Pancreas (tissue), 10 donors: Measurements from ENCODE around the gene PDE4B. TPM values are rescaled to one million over a fixed set of nuclear protein-coding genes. Genes with fewer than 3 reads are reported as not detected.

ENCODE experiments used
- ATAC-seq, 4 donors: fragments of 200-7000 bp; cut with Tn5 transposase; one replicate each; pipeline versions ENCODE4 v1.8.0 to v1.9.1; 2020; ENCODE audit warnings: mild to moderate bottlenecking in 4 of 4, moderate library complexity in 4 of 4
- DNase-seq, 6 donors: peaks; one replicate each; pipeline ENCODE4 v3.0.0-alpha.2; 2020
- FAIRE-seq: peaks from 2 replicates; lab custom pipeline; 2012; peaks lifted over from hg19 to GRCh38; lab: Jason Lieb, UNC
- H3K27ac ChIP-seq, 4 donors: fragments of 200-600 bp; sonication (generic); 1 replicate in 3 of 4; 2 replicates in 1 of 4; pipeline versions ENCODE4 v1.5.0 to v1.8.0; 2020
- H3K27me3 ChIP-seq, 4 donors: fragments of 200-600 bp; one replicate each; pipeline ENCODE4 v1.8.0; 2021
- H3K36me3 ChIP-seq, 3 donors: fragments of 200-600 bp; sonication (generic) in 1 of 3; one replicate each; pipeline versions ENCODE4 v1.5.0 to v1.8.0; 2020 to 2021
- H3K4me1 ChIP-seq, 3 donors: fragments of 200-600 bp; one replicate each; pipeline ENCODE4 v1.8.0; 2021
- H3K4me3 ChIP-seq, 4 donors: fragments of 200-600 bp; sonication (generic) in 2 of 4; one replicate each; pipeline versions ENCODE4 v1.5.0 to v1.8.0; 2020 to 2021
- H3K9me3 ChIP-seq, 4 donors: fragments of 200-600 bp; one replicate each; pipeline ENCODE4 v1.8.0; 2021
- WGBS, 2 donors: extraction: QIAGEN DNeasy Blood & Tissue Kit; methylation state at CpG; one replicate each; pipeline ENCODE4 v1.1.7; 2013; 5-methylcytosine and 5-hydroxymethylcytosine counted together
- intact Hi-C, 3 donors: fragments of 100-400 bp; cut with DNase I; formaldehyde crosslinking; loops; one replicate each; pipeline versions ENCODE4 v1.11.1 to v1.14.2; 2022
- polyA plus RNA-seq, 2 donors: library from polyadenylated mRNA; stranded (reverse); fragments of 200-250 nt; gene quantifications; one replicate each; pipeline ENCODE4 v1.2.3, GENCODE V29; 2013
- total RNA-seq, 6 donors: library from RNA; stranded (reverse); fragmentation: NEBNext Ultra II Directional in 4 of 6; extraction: Animal tissue kit (Norgen Biotek cat#: 25700) in 4 of 6; gene quantifications; one replicate each; pipeline versions ENCODE4 v1.2.1 to v1.2.4, GENCODE V29; 2021 to 2023
- TF ChIP-seq, protein P1 (sequence below), 4 donors: fragments of 200-600 bp; sonication (generic) in 3 of 4; IDR thresholded peaks; one replicate each; pipeline versions ENCODE4 v1.5.0 to v1.8.0; 2021; ENCODE audit warnings: antibody characterized with exemption in 4 of 4
- donor health status: healthy with polysubstance abuse.
- donor health status: DM: no; HTN: no; CAD: no; lungs with moderate emphysema.
- donor health status: DM: no; HTN: no; CAD: no.
- donor health status: control.
- donor health status: control.
- donor health status: Bipolar disorder and iron deficiency.
- donor health status: DM: yes; HTN: yes; CAD: no.
- donor health status: DM: no; HTN: no; CAD: no.
- donor health status: DM: no; HTN: no; CAD: no.
- donor health status: DM: yes; HTN: yes; CAD: no.

The PDE4B gene
- total and polyA plus RNA-seq, 8 donors: 0.23 to 3.7 (median 0.92) TPM

DNA sequence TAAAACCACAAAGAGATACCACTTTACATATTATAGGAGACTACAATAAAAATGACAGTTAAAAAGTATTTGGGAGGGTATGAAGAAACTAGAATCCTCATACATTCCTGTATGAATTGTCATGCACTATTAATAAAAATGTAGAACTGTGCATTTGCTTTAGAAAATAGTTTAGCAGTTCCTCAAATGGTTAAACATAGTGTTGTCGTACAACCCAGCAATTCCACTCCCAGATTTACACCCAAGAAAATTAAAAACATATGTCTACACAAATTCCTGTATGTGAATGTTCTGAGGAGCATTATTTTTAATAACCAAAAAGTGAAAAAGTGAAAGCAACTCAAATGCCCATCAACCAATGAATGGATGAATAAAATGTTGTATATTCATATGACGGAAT is 23.1 kb upstream of the PDE4B start:
- WGBS, 2 donors: 79 to 87% methylated on average over 2 of the region's 2 CpGs
- Histone ChIP-seq H3K9me3 (no peaks in the 10 kb centered on the region), H3K4me1 (no peaks in the 10 kb centered on the region), H3K4me3 (no peak overlapping the region), H3K27me3 (no peaks in the 10 kb centered on the region), H3K27ac (no peak overlapping the region), H3K36me3 (no peaks in the 10 kb centered on the region)
- FAIRE-seq: no peak
- ATAC-seq: no peak
- intact Hi-C loops: no loop called here
- DNase-seq: no peak
- TF ChIP-seq, protein P1, sequence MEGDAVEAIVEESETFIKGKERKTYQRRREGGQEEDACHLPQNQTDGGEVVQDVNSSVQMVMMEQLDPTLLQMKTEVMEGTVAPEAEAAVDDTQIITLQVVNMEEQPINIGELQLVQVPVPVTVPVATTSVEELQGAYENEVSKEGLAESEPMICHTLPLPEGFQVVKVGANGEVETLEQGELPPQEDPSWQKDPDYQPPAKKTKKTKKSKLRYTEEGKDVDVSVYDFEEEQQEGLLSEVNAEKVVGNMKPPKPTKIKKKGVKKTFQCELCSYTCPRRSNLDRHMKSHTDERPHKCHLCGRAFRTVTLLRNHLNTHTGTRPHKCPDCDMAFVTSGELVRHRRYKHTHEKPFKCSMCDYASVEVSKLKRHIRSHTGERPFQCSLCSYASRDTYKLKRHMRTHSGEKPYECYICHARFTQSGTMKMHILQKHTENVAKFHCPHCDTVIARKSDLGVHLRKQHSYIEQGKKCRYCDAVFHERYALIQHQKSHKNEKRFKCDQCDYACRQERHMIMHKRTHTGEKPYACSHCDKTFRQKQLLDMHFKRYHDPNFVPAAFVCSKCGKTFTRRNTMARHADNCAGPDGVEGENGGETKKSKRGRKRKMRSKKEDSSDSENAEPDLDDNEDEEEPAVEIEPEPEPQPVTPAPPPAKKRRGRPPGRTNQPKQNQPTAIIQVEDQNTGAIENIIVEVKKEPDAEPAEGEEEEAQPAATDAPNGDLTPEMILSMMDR (IDR thresholded peaks at IDR 0.05): no peak

DNA sequence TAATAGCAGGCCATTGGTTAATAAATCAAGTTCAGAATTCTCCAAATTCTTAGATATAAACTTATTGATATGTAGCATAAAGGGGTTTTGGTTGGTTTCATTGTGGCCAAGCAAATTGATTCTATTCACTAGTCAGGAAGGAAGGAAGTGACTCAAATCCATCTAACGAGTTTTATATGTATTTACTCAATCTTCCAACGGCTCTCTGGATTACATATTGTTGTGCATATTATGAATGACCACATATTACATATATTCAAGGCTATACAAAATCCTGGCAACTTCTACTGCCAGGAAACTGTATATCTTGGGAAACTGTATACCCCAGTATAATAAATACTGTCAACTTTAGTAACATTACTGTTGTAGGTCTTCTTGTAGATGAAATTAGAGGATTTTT is 20.1 kb upstream of the PDE4B start:
- no peak for FAIRE-seq
- H3K9me3 ChIP-seq: no peaks in the 10 kb centered on the region
- no peaks in the 10 kb centered on the region for H3K27me3 ChIP-seq
- intact Hi-C loops: no loop called here
- no peak for ATAC-seq
- no peaks in the 10 kb centered on the region for H3K36me3 ChIP-seq
- TF ChIP-seq, protein P1 (IDR thresholded peaks at IDR 0.05): no peak
- DNase-seq: no peak
- no peak overlapping the region for H3K4me3 ChIP-seq
- H3K27ac ChIP-seq: no peak overlapping the region
- no peaks in the 10 kb centered on the region for H3K4me1 ChIP-seq
- 38 to 53% methylated on average over 2 of the region's 2 CpGs for WGBS, 2 donors

DNA sequence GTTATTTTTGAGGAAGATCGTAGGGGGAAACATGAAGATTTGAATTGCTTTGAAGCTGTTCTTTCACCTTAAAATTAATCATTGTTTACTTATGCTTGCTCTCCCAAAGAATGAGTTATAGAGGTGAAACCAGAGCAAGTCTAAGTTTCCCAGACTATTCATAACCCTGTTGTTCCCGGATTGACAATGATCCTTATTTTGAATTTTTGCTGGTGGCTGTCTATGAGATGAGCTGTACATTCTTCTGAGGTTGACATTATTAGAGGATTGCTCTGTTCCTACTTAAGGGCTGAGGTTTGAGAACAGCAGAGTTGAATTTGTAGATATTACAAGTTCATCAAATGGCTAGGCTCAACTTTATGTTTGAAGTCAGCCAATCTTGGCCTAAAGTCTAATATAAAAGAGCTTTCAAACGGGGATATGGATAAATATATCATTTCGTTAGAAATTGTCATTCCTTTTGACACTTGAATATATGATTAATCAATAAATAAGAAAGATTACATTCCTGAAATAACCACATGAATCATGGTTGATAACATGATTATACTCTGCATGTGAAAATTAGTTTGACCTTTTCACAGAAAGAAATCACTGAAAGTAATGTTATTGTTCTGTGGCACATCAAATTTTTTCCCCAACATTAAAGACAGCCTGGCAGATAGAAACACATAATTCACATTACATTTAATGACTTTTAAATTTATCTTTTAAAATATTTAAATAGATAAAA is 19.1 kb upstream of the PDE4B start:
- FAIRE-seq: no peak

DNA sequence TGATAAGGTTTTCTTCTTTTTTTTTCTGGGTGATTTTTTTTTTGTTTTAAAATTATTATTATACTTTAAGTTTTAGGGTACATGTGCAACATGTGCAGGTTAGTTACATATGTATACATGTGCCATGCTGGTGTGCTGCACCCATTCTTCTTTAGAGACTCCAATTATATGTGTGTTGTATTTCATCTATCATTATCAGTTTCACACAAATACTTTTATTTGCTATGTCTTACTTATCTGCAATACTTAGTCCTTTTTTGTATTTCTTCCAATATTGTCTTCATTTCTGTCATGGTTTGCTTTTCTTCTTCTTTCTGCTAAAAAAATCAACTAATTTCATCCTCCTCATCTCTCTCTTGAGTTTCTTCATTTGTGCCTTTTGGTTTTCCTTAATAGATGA is 3.9 kb upstream of the PDE4B start:
- TF ChIP-seq, protein P1 (IDR thresholded peaks at IDR 0.05): no peak
- no peaks in the 10 kb centered on the region for H3K4me1 ChIP-seq
- H3K4me3 ChIP-seq: no peak overlapping the region
- no peak for ATAC-seq
- no peaks in the 10 kb centered on the region for H3K27me3 ChIP-seq
- H3K36me3 ChIP-seq: no peaks in the 10 kb centered on the region
- H3K9me3 ChIP-seq: peaks cover 0 to 5% (median 0%) of the 10 kb centered on the region in 4 donors
- FAIRE-seq: no peak
- no peak overlapping the region for H3K27ac ChIP-seq
- intact Hi-C loops: no loop called here
- no peak for DNase-seq

More for the DNA sequence above, 19.1 kb upstream of the PDE4B start:
- no peaks in the 10 kb centered on the region for H3K4me1 ChIP-seq
- TF ChIP-seq, protein P1 (IDR thresholded peaks at IDR 0.05): no peak
- H3K9me3 ChIP-seq: no peaks in the 10 kb centered on the region
- intact Hi-C loops: no loop called here
- ATAC-seq: no peak
- WGBS, 2 donors: 21 to 23% methylated on average over 4 of the region's 4 CpGs
- no peak overlapping the region for H3K27ac ChIP-seq
- no peaks in the 10 kb centered on the region for H3K36me3 ChIP-seq
- no peak for DNase-seq
- H3K27me3 ChIP-seq: no peaks in the 10 kb centered on the region
- no peak overlapping the region for H3K4me3 ChIP-seq

DNA sequence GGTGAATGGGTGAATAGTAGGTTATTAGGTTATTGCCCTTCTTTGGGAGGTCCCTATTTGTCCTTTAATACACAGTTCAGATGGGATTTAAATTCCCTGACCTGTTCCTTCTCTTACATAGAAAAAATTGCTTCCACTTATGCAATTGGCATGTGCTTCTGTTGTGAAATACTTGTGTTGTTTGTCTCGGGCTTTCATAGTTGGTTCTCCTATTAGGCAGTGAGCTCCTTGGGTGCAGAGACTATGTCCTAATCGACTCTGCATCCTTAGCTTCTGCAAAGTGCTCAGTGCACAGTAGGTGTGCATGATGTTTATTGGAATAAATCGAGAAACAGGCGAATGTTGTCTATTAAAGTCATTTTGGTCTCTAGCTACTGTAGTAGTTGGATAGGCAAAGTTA is 1.3 kb upstream of the PDE4B start:
- ATAC-seq (peak in 2 of 4 donors; percentile 45 to 58), FAIRE-seq (no peak), DNase-seq (no peak)
- Histone ChIP-seq H3K4me1 (no peaks in the 10 kb centered on the region), H3K4me3 (no peak overlapping the region), H3K27ac (no peak overlapping the region), H3K9me3 (peaks cover 0 to 5% (median 0%) of the 10 kb centered on the region in 4 donors), H3K36me3 (no peaks in the 10 kb centered on the region), H3K27me3 (peaks cover 0 to 9% (median 0%) of the 10 kb centered on the region in 4 donors)
- 29 to 42% methylated on average over 4 of the region's 4 CpGs for WGBS, 2 donors
- TF ChIP-seq, protein P1 (IDR thresholded peaks at IDR 0.05): no peak
- intact Hi-C loops: no loop called here
